SU-DHL-6 (cell line): ENCODE results near the gene RABL3.

ENCODE experiments used
- H2AFZ ChIP-seq: fragments of 200-600 bp; sonication (generic); 2 replicates; pipeline ENCODE4 v1.6.1; 2014; ENCODE audit warnings: low read depth, mild to moderate bottlenecking, moderate library complexity, mixed read lengths, antibody characterized with exemption, low read length; ENCODE audit not compliant: severe bottlenecking
- H3F3A ChIP-seq: fragments of 200-600 bp; shearing (Covaris generic); 2 replicates; pipeline ENCODE4 v1.6.0; 2016; ENCODE audit warnings: antibody characterized with exemption, mild to moderate bottlenecking; ENCODE audit not compliant: insufficient read depth
- H3K27ac ChIP-seq: fragments of 200-600 bp; sonication (generic); 2 replicates; pipeline ENCODE4 v1.5.1; 2016; ENCODE audit warnings: low read depth, mild to moderate bottlenecking, low read length, moderate library complexity, mixed read lengths
- H3K27me3 ChIP-seq: fragments of 200-600 bp; sonication (generic), shearing (Covaris generic); 2 replicates; pipeline ENCODE4 v1.6.0; 2014; ENCODE audit warnings: mild to moderate bottlenecking, low read length
- H3K36me3 ChIP-seq: fragments of 200-600 bp; sonication (generic); 2 replicates; pipeline ENCODE4 v1.6.1; 2014; ENCODE audit warnings: mild to moderate bottlenecking, low read length, mixed read lengths
- H3K4me2 ChIP-seq: fragments of 300-600, 200-600 bp; shearing (Covaris generic), sonication (generic); 2 replicates; pipeline ENCODE4 v1.6.0; 2014; ENCODE audit warnings: low read length, low read depth, mild to moderate bottlenecking; ENCODE audit not compliant: poor library complexity, severe bottlenecking
- H3K4me3 ChIP-seq: fragments of 200-600 bp; sonication (generic); 2 replicates; pipeline ENCODE4 v1.5.1; 2014; ENCODE audit warnings: antibody characterized with exemption, low read length, mild to moderate bottlenecking, mixed read lengths; ENCODE audit not compliant: insufficient read depth, poor library complexity, severe bottlenecking
- H3K79me2 ChIP-seq: fragments of 200-600 bp; sonication (generic); 2 replicates; pipeline ENCODE4 v1.6.1; 2014; ENCODE audit warnings: mild to moderate bottlenecking, low read length, moderate library complexity; ENCODE audit not compliant: insufficient read depth
- H3K9ac ChIP-seq: fragments of 200-600 bp; sonication (generic); 2 replicates; pipeline ENCODE4 v1.7.0; 2014; ENCODE audit warnings: mild to moderate bottlenecking, low read length
- H3K9me2 ChIP-seq: fragments of 200-600 bp; sonication (generic); replicated peaks from 2 replicates; pipeline ENCODE4 v1.6.1; 2014; ENCODE audit warnings: low read length; ENCODE audit not compliant: insufficient read depth
- H3K9me3 ChIP-seq: fragments of 200-600 bp; sonication (generic); 2 replicates; pipeline ENCODE4 v1.6.1; 2014; ENCODE audit warnings: low read length, mixed read lengths; ENCODE audit not compliant: insufficient read depth
- H4K20me1 ChIP-seq: fragments of 200-600 bp; sonication (generic); 2 replicates; pipeline ENCODE4 v1.6.1; 2014; ENCODE audit warnings: low read depth, mild to moderate bottlenecking, antibody characterized with exemption, low read length, moderate library complexity, mixed read lengths
- EZH2phosphoT487 ChIP-seq: fragments of 200-600 bp; sonication (generic), shearing (Covaris generic); conservative IDR thresholded peaks from 2 replicates; pipeline ENCODE4 v1.6.1; 2018; ENCODE audit warnings: mild to moderate bottlenecking, antibody characterized with exemption, low read length, moderate library complexity, mixed read lengths
- TF ChIP-seq, protein P1 (sequence below): fragments of 200-600 bp; sonication (generic); IDR thresholded peaks from one replicate; pipeline ENCODE4 v1.5.1; 2017; ENCODE audit warnings: antibody characterized with exemption, mild to moderate bottlenecking, low read length, moderate library complexity; ENCODE audit not compliant: insufficient read depth, poor library complexity, severe bottlenecking

The RABL3 gene

DNA sequence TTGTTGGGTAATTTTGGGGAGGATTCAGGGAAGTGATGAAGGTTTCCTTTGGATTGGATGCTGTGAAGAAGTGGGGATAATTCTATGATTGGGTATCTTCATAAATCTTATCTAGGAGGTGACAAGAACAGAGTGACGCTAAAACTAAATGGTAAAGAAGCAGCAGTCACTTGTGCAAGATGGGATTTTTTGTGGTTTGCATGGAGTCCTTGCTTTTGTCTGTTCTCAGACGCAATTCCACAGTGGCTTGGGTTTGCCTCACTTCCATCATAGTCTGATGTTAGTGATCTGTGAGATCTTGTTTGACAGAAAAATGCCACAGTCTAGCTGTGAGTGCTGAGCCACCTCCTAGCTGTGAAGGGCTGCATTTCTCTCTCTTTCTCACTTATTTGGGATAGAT is 27.1 kb upstream of the RABL3 start:
- no peaks in the 10 kb centered on the region for H3F3A ChIP-seq
- no peak overlapping the region for H2AFZ ChIP-seq
- no peak overlapping the region for H3K4me3 ChIP-seq
- no peaks in the 10 kb centered on the region for H3K9me2 ChIP-seq
- H3K4me2 ChIP-seq: no peak overlapping the region
- no peak overlapping the region for H3K27ac ChIP-seq
- H3K36me3 ChIP-seq: peaks cover 5% of the 10 kb centered on the region; the same call in 1 of the 2 replicates
- no peaks in the 10 kb centered on the region for H3K27me3 ChIP-seq
- no peak overlapping the region for H3K9ac ChIP-seq
- peaks cover 6% of the 10 kb centered on the region; the same call in 1 of the 2 replicates for H4K20me1 ChIP-seq
- TF ChIP-seq EZH2phosphoT487: no peak
- TF ChIP-seq, protein P1, sequence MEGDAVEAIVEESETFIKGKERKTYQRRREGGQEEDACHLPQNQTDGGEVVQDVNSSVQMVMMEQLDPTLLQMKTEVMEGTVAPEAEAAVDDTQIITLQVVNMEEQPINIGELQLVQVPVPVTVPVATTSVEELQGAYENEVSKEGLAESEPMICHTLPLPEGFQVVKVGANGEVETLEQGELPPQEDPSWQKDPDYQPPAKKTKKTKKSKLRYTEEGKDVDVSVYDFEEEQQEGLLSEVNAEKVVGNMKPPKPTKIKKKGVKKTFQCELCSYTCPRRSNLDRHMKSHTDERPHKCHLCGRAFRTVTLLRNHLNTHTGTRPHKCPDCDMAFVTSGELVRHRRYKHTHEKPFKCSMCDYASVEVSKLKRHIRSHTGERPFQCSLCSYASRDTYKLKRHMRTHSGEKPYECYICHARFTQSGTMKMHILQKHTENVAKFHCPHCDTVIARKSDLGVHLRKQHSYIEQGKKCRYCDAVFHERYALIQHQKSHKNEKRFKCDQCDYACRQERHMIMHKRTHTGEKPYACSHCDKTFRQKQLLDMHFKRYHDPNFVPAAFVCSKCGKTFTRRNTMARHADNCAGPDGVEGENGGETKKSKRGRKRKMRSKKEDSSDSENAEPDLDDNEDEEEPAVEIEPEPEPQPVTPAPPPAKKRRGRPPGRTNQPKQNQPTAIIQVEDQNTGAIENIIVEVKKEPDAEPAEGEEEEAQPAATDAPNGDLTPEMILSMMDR: no peak
- H3K9me3 ChIP-seq: no peaks in the 10 kb centered on the region
- peaks cover 60% of the 10 kb centered on the region for H3K79me2 ChIP-seq

DNA sequence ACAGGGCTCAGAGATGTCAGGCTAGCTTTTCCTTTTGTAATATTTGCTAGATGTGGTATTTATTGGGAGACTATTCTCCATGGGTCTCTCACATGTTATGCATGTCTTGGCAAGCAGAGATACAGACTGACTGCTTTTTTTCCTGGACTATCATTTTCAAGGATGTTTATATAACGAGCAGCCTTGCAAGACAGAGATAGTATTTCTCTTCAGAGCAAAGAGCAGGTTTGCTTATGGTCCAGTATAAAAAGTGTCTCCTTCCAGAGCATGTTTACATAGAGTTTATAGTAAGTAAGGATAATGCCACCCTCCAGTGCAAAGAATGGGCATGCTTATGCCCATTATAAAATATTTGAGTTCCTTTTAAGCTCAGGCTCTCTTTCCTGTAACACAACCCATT is 24.8 kb upstream of the RABL3 start:
- no peaks in the 10 kb centered on the region for H3K9me2 ChIP-seq
- no peak overlapping the region for H3K27ac ChIP-seq
- no peak overlapping the region for H3K4me2 ChIP-seq
- no peak overlapping the region for H3K9ac ChIP-seq
- H3K27me3 ChIP-seq: no peaks in the 10 kb centered on the region
- H3K79me2 ChIP-seq: peaks cover 82% of the 10 kb centered on the region
- no peak for TF ChIP-seq EZH2phosphoT487
- TF ChIP-seq, protein P1: no peak
- H3K36me3 ChIP-seq: peaks cover 5% of the 10 kb centered on the region; the same call in 1 of the 2 replicates
- H3K9me3 ChIP-seq: no peaks in the 10 kb centered on the region
- no peak overlapping the region for H2AFZ ChIP-seq
- H3K4me3 ChIP-seq: no peak overlapping the region
- H3F3A ChIP-seq: no peaks in the 10 kb centered on the region
- peaks cover 6% of the 10 kb centered on the region for H4K20me1 ChIP-seq

DNA sequence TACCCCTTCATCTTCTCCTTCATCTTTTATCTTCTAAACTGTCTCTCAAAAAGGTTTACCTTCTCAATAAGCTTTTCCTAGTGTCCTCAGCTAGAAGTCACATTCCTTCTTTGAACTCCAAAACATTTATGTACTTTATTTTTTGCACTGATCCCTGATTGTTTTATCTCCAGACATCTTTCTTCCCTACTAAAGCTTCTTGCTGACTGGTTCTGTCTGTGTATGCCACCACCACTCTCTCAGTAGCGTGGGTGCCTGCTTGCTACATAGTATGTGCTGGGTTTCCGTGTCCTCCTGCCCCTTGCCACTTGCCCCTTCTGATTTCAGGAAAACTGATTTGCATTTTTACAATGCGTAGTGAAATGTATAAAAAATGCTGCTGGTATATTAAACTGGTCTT is 24.3 kb upstream of the RABL3 start:
- TF ChIP-seq EZH2phosphoT487: no peak
- TF ChIP-seq, protein P1: no peak
- no peak overlapping the region for H3K27ac ChIP-seq
- peaks cover 6% of the 10 kb centered on the region for H4K20me1 ChIP-seq
- H3F3A ChIP-seq: no peaks in the 10 kb centered on the region
- no peak overlapping the region for H3K4me2 ChIP-seq
- peaks cover 82% of the 10 kb centered on the region for H3K79me2 ChIP-seq
- no peak overlapping the region for H3K4me3 ChIP-seq
- H3K9me2 ChIP-seq: no peaks in the 10 kb centered on the region
- no peak overlapping the region for H2AFZ ChIP-seq
- no peaks in the 10 kb centered on the region for H3K9me3 ChIP-seq
- no peaks in the 10 kb centered on the region for H3K27me3 ChIP-seq
- H3K36me3 ChIP-seq: peaks cover 5% of the 10 kb centered on the region; the same call in 1 of the 2 replicates
- no peak overlapping the region for H3K9ac ChIP-seq
